Spleen (tissue), 11 donors: ENCODE measurements around the gene SCNN1G. TPM values are rescaled to one million over a fixed set of nuclear protein-coding genes. Genes with fewer than 3 reads are reported as not detected.

ENCODE experiments used
- DNase-seq: peaks from one replicate; pipeline ENCODE4 v3.0.0-alpha.2; 2020
- H3K27ac ChIP-seq, 8 donors: fragments of 200-600 bp; sonication (generic) in 7 of 8; 1 replicate in 4 of 8; 2 replicates in 4 of 8; pipeline versions ENCODE4 v1.5.0 to v1.8.0; 2016 to 2021; ENCODE audit warnings: inconsistent platforms in 4 of 8, mild to moderate bottlenecking in 4 of 8, moderate library complexity in 1 of 8
- H3K27me3 ChIP-seq, 7 donors: fragments of 200-600 bp; sonication (generic) in 6 of 7; replicated peaks in 1 of 7; 1 replicate in 4 of 7; 2 replicates in 3 of 7; pipeline versions ENCODE4 v1.5.0 to v1.8.0; 2016 to 2021; ENCODE audit warnings: inconsistent platforms in 3 of 7, mild to moderate bottlenecking in 1 of 7
- H3K36me3 ChIP-seq, 6 donors: fragments of 200-600 bp; sonication (generic) in 5 of 6; 1 replicate in 4 of 6; 2 replicates in 2 of 6; pipeline versions ENCODE4 v1.5.0 to v1.8.0; 2016 to 2021; ENCODE audit warnings: inconsistent platforms in 2 of 6
- H3K4me1 ChIP-seq, 6 donors: fragments of 200-600 bp; sonication (generic) in 5 of 6; 1 replicate in 3 of 6; 2 replicates in 3 of 6; pipeline versions ENCODE4 v1.5.0 to v1.8.0; 2016 to 2021; ENCODE audit warnings: inconsistent platforms in 3 of 6
- H3K4me3 ChIP-seq, 8 donors: fragments of 200-600 bp; sonication (generic) in 7 of 8; 1 replicate in 4 of 8; 2 replicates in 4 of 8; pipeline versions ENCODE4 v1.5.0 to v1.8.0; 2016 to 2021; ENCODE audit warnings: inconsistent platforms in 4 of 8, mild to moderate bottlenecking in 4 of 8, moderate library complexity in 2 of 8
- H3K9me3 ChIP-seq, 8 donors: fragments of 200-600 bp; sonication (generic) in 7 of 8; 1 replicate in 4 of 8; 2 replicates in 4 of 8; pipeline versions ENCODE4 v1.5.0 to v1.8.0; 2016 to 2021; ENCODE audit warnings: inconsistent platforms in 4 of 8
- CTCF ChIP-seq, 11 experiments: fragments of 200-600 bp in 7 of 11; fragments of 450-650 bp in 4 of 11; sonication (generic) in 4 of 11; IDR thresholded peaks in 8 of 11; conservative IDR thresholded peaks in 3 of 11; 1 replicate in 7 of 11; 2 replicates in 4 of 11; pipeline versions ENCODE4 v1.4.0 to v1.8.0; 2016 to 2021; ENCODE audit warnings: antibody characterized with exemption in 11 of 11, inconsistent platforms in 4 of 11, mild to moderate bottlenecking in 1 of 11
- POLR2A ChIP-seq, 3 donors: fragments of 450-650 bp; IDR thresholded peaks; one replicate each; pipeline ENCODE4 v1.5.1; 2017; ENCODE audit warnings: antibody characterized with exemption in 3 of 3, mild to moderate bottlenecking in 1 of 3
- POLR2AphosphoS5 ChIP-seq, 3 donors: sonication (generic); formaldehyde crosslinking; IDR thresholded peaks; one replicate each; pipeline ENCODE4 v1.5.1; 2017; ENCODE audit warnings: antibody characterized with exemption in 3 of 3
- WGBS, 5 donors: extraction: QIAGEN DNeasy Blood & Tissue Kit in 3 of 5; methylation state at CpG; one replicate each; pipeline versions ENCODE4 v1.1.5 to v1.1.7; 2013 to 2018; 5-methylcytosine and 5-hydroxymethylcytosine counted together
- intact Hi-C: fragments of 100-400 bp; cut with DNase I; formaldehyde crosslinking; loops from one replicate; pipeline ENCODE4 v1.15.0; 2023; ENCODE audit warnings: low total_unique reads
- polyA plus RNA-seq, 3 donors: library from polyadenylated mRNA; stranded (reverse); fragments of 200-250 nt; gene quantifications; one replicate each; pipeline ENCODE4 v1.2.1, GENCODE V29; 2013
- total RNA-seq, 7 donors: library from RNA; depleted of rRNA in 3 of 7; stranded (reverse); fragments of >200 nt in 3 of 7; fragmentation: NEBNext Ultra II Directional in 4 of 7; extraction: Animal tissue kit (Norgen Biotek cat#: 25700) in 4 of 7; gene quantifications; one replicate each; pipeline versions ENCODE4 v1.1.0 to v1.2.1, GENCODE V29; 2016 to 2021
- donor health status: healthy with polysubstance abuse.
- donor health status: DM: no; HTN: no; CAD: no; lungs with moderate emphysema.
- donor health status: DM: no; HTN: no; CAD: no.
- donor health status: Bipolar disorder and iron deficiency.
- donor health status: healthy.
- donor health status: DM: no; HTN: no; CAD: no.
- donor health status: DM: yes; HTN: yes; CAD: no.

SCNN1G gene
- total and polyA plus RNA-seq, 10 donors = 0.03 TPM; not detected in 8

GRCh38 chr16:23232806-23233205 lies 50.3 kb downstream of the SCNN1G start:
- intact Hi-C loops = no loop called here
- Histone ChIP-seq H3K27ac (no peak overlapping the region), H3K27me3 (peaks cover 0 to 7% (median 0%) of the 10 kb centered on the region in 7 donors), H3K4me3 (no peak overlapping the region), H3K9me3 (no peaks in the 10 kb centered on the region), H3K36me3 (no peaks in the 10 kb centered on the region), H3K4me1 (no peaks in the 10 kb centered on the region)
- WGBS, 5 donors = 47 to 79% (median 62%) methylated on average over 2 of the region's 2 CpGs
- no peak for DNase-seq
- TF ChIP-seq CTCF (IDR thresholded peaks at IDR 0.05 in 8 of 11, conservative IDR thresholded peaks at IDR 0.05 in 3 of 11) (no peak), POLR2A (IDR thresholded peaks at IDR 0.05) (no peak), POLR2AphosphoS5 (IDR thresholded peaks at IDR 0.05) (no peak)

GRCh38 chr16:23235176-23235575 lies 52.6 kb downstream of the SCNN1G start:
- no peak for DNase-seq
- no peak overlapping the region for H3K4me3 ChIP-seq
- intact Hi-C loops = no loop called here
- TF ChIP-seq CTCF (IDR thresholded peaks at IDR 0.05 in 8 of 11, conservative IDR thresholded peaks at IDR 0.05 in 3 of 11) (no peak), POLR2A (IDR thresholded peaks at IDR 0.05) (no peak), POLR2AphosphoS5 (IDR thresholded peaks at IDR 0.05) (no peak)
- WGBS, 5 donors = 85 to 98% (median 92%) methylated on average over 4 of the region's 4 CpGs
- H3K36me3 ChIP-seq = no peaks in the 10 kb centered on the region
- no peaks in the 10 kb centered on the region for H3K9me3 ChIP-seq
- peaks cover 0 to 5% (median 0%) of the 10 kb centered on the region in 7 donors for H3K27me3 ChIP-seq
- H3K4me1 ChIP-seq = no peaks in the 10 kb centered on the region
- no peak overlapping the region for H3K27ac ChIP-seq

- no peaks in the 10 kb centered on the region for H3K36me3 ChIP-seq
- intact Hi-C loops = no loop called here
- no peaks in the 10 kb centered on the region for H3K4me1 ChIP-seq
- DNase-seq = no peak
- H3K27me3 ChIP-seq = peaks cover 0 to 4% (median 0%) of the 10 kb centered on the region in 7 donors
- H3K27ac ChIP-seq = no peak overlapping the region
- WGBS, 5 donors = 91 to 97% (median 94%) methylated on average over 1 of the region's 1 CpG
- TF ChIP-seq POLR2A (IDR thresholded peaks at IDR 0.05) (no peak), POLR2AphosphoS5 (IDR thresholded peaks at IDR 0.05) (no peak), CTCF (IDR thresholded peaks at IDR 0.05 in 8 of 11, conservative IDR thresholded peaks at IDR 0.05 in 3 of 11) (no peak)
- no peak overlapping the region for H3K4me3 ChIP-seq
- H3K9me3 ChIP-seq = no peaks in the 10 kb centered on the region
These were observed 54.4 kb downstream of the SCNN1G start for GRCh38 chr16:23236983-23237382.

- WGBS, 5 donors = 77 to 90% (median 83%) methylated on average over 1 of the region's 1 CpG
- H3K4me1 ChIP-seq = no peaks in the 10 kb centered on the region
- H3K9me3 ChIP-seq = peaks cover 0 to 15% (median 11%) of the 10 kb centered on the region in 8 donors
- intact Hi-C loops = no loop called here
- H3K27ac ChIP-seq = no peak overlapping the region
- no peak for DNase-seq
- no peak for TF ChIP-seq POLR2AphosphoS5 (IDR thresholded peaks at IDR 0.05)
- TF ChIP-seq CTCF (IDR thresholded peaks at IDR 0.05 in 8 of 11, conservative IDR thresholded peaks at IDR 0.05 in 3 of 11) = no peak
- TF ChIP-seq POLR2A (IDR thresholded peaks at IDR 0.05) = no peak
- no peaks in the 10 kb centered on the region for H3K36me3 ChIP-seq
- H3K27me3 ChIP-seq = peaks cover 0 to 4% (median 0%) of the 10 kb centered on the region in 7 donors
- H3K4me3 ChIP-seq = no peak overlapping the region
These were observed 58.4 kb downstream of the SCNN1G start for GRCh38 chr16:23240994-23241393.
